Umbilical cord (tissue), 2 donors: ENCODE results near the gene CBFA2T2. TPM values are rescaled to one million over a fixed set of nuclear protein-coding genes. Genes with fewer than 3 reads are reported as not detected.
A peak's percentile ranks its signal among the peaks of the same experiment; 100 is the strongest.
"Not testable (repeated sequence)": the region's sequence is repeated elsewhere in the genome, so short reads cannot be mapped to it uniquely, and the experiment has no call there.

Source experiments
- DNase-seq: peaks from one replicate; pipeline ENCODE4 v3.0.0-alpha.2; 2015; ENCODE audit warnings: low spot score
- total RNA-seq: library from RNA; depleted of rRNA; stranded (reverse); fragments of >200 nt; gene quantifications from one replicate; pipeline ENCODE4 v1.2.3, GENCODE V29; 2014; ENCODE audit warnings: low replicate concordance; ENCODE audit not compliant: insufficient read depth

Gene CBFA2T2
- 8.2 TPM for total RNA-seq

DNA sequence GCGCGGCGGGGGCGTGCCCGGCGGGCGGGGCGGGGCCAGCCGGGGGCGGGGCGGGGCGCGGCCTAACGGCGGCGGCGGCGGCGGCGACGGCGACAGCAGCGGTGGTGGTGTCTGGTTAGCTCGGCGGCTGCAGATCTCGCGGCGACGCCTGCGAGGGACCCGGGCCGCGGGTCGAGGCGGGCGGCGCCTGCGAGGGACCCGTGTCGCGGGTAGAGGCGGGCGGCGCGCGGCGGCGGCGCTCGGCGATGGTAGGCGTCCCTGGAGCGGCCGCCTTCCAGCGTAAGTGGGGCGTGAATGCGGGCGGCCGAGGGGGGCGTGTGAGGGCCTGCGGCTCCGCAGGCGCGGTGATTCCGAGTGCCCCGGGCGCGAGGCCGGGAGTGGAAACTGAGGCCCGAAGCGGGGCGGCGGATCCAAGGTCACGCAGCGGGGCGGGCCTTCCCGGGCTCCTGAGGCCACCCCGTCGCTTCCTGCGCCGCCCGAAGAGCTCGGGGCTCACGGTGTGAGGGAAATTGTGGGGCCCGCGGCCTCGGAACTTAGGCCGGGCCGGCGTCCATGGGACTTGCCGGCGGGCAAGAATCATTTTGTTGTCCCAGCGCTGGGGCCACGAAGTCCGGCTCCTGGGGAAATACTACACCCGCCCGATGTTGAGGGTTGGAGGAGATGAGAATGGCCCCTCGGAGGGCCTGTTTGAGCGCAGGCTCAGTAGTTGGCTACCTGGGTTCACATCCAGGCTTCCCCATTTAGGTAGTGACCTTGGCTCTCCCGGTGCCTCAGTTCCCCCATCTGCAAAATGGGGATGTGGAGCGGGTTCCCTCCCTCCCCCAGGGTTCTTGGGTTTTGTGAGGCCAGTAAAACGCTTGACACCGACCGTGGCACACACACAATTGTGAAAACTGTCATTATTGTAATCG lies at the start of gene CBFA2T2:
Gene CBFA2T2, plus strand, starts transcription at position 74 of the 911 bp plus-strand sequence. Its CDS starts 172 bp downstream, at position 246.
- peak; percentile 81 for DNase-seq

DNA sequence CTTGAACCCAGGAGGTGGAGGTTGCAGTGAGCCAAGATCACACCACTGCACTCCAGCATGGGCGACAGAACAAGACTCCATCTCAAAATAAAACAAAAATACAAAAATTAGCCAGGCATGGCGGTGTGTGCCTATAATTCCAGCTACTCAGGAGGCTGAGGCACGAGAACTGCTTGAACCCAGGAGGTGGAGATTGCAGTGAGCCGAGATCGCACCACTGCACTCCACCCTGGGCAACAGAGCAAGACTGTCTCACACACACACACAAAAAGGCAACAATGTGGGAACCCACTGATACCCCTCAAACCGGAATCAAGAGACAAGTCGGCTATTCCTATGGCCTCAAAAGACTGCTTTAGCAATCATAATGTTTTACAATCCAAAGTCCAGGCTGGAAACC lies 49.3 kb upstream of the CBFA2T2 start:
- not testable (repeated sequence) for DNase-seq

DNA sequence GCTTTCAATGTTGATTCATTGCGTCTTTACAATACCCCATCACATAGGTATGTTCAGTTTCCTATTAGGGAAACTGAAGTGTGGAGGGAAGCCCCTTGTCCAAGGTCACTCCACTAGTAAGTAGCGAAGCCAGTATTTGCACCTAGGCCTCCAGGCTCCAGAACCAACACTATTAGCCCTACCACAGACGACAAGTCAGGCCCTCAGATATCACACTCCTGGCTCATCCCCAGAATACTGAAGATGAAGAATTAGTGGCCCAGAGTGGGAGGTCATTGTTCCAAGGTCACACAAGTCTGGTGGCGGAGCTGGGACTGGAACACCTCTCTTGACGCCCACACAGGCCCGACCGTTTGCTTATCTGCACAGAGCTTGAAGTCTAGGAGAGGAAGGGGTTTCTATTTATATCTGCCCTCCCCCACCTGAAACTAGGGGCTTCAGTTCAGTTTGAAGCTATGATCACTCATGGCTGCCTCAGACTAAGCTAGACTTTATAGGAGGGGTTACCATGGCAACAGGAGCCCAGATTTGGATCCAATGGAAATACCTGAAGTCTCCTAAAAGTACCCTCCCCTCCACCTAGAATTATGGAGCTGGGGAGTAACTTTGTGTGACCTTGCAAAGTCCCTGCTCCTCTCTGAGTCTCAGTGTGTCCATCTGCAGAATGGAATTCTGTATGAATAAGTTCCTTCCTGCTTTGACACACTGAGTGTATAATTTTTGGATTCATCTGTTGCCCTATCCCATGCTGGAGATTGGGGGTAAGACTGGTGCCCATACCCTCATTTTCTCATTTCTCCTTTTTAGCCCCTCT lies 48.5 kb upstream of the CBFA2T2 start:
- DNase-seq, result no peak

DNA sequence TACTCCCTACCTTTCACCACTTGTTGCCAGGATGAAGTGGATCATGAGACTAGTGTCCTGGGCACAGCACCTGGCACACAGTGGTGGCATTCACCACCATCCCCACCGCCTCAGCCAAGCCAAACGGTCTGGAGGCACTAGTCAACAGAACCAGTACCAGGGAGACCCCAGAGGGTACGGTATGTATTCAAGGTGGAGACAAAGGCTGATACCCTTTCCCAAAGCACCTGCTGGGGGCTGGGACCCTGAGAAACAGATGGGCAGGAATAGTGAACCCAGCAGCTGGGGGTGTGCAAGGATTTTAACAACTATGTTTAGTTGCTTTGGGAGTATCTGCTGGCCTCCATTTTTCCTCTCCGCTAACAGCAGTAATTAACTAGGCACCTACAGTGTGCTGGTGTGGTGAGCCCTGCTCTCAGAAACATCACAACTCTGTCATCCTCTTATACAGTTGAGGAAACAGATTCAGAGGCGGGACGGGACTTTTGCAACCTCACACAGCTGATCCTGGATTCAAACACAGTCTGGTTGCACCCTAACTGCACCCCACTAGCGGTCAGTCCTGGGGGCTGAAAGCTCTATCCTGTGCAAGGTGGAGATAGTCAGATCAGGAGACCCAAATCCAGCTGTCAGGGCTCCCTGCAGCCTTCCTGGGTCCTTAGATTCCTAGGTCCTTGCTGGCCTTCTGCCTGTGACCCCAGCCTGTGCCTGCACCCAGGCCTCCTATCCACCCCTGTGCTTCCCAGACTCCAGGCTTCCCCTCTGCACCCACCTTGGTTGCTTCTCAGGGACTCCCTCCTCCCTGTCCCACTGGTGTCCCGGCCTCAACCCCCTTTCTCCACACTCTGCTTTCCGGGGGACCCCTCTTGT lies 47.5 kb upstream of the CBFA2T2 start:
- DNase-seq, result no peak

DNA sequence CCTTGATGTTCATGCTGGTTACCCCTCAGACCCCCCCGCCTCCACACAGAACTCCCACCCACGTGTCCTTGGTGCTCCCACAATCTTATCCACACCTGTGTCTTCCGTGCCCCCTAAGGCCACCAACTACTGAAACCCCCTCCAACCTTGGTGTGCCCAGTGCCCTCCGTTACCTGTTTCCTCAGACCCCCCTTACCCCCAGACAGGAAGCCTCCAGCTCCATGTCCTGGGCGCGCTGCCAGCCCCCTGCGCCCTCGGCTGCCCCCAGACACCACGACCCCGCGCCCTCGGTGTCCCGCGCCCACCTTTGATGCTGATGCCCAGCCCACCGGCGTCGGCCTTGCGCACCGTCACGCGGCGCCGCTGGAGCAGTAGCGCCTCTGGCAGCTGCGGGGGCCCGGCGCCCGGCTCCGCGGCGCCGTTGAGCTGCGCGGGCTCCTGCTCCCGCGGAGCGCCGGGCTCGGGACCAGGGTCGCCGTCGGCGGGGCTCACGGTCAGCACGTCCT lies 46.8 kb upstream of the CBFA2T2 start:
- no peak for DNase-seq

DNA sequence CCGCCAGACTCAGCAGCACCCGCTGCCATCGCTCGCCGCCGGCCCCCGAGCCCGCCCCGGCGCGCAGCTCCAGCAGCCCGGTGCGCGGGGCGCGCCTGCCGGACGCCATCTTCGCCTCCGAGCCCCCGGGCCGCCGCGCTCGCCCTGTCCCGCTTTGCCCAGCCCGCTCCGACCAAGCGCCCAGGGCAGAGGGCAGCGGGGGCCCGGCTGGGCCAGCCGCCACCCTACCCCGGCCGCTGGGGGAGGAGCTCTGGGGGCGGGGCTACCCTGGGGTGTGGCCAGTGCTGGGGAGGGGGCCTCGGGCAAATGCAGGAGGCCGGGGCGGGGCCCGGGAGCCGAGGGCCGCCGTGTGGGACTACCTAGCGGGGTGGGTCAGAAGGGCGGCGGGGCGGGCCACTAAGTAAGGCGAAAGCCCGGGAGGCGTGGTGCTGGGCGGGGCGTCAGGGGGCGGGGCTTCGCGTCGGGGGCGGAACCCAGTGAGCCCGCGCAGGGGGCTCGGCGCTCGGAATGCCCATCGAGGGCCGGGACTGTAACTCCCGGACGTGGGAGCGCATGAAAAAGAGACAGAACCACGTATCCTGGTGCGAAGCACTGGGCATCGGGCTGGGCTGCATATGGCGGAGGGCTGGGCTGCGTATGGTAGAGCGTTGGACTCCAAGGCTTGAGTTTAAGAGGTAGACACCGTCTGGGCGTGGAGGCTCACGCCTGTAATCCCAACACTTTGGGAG lies 46.2 kb upstream of the CBFA2T2 start, which contains the start of gene SNTA1:
Gene SNTA1, minus strand, starts transcription at position 252 of the 728 bp plus-strand sequence. Its CDS starts 143 bp downstream, at position 109.
- DNase-seq, result peak; percentile 76

DNA sequence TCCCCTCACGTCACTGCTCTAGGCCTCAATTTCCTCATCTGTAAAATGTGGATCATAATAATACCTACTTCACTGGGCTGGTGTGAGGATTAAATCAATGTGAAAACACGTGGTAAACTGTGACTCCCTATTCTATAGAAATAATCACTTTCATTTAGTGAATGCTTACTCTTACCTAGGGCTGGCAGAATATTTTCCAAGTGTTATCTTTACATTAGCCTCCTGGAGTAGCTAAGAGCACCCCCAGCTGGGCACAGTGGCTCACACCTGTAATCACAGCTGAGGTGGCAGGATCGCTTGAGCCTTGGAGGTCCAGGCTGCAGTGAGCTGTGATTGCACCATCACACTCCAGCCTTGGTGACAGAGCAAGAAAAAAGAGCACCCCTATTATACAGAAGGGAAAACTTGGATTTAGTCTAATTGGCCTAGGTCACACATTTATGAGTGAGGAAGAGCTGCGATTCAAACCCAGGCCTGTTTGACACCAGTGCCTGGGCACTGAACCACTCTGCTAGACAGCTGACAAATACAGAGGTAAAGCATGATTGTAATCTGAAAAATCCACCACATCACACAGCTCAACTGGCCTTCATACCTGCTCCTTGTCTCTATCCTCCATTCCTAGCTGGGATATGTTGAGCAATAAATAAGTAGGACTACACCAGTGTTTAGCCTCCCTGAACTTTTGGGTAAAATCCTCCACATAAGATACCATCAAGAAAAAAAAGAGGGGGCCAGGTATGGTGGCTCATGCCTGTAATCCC lies 44.9 kb upstream of the CBFA2T2 start:
- DNase-seq, result no peak

DNA sequence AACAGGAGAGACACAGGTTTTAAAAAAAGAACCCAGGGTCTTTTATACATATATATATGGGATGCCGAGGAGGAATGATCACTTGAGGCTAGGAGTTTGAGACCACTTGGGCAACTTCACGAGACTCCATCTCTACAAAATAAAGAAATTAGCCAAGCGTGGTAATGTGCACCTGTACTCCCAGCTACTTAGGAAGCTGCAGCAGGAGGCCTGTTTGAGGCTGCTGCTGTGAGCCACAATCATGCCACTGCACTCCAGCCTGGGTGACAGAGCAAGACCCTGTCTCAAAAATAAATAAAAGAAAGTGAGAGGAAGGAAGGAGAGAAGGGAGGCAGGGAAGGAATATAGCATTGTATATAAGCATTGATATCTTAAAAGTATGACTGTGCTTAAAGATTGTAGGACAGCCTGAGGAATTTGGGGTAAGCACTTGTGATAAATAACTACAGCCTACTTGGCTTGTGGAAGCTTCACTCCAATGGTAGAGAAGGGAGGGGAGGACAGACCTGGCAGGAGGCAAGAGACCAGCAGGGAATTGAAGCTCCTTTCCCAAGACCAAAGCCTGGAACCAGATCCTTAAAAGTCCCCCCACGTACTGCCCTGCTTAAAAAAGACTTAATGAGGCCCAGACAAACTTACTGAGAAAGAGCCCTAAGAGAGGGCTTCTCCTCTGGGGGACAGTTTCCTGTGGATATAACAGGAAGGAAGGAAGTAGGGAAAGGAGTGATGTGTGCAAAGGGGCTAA lies 43.8 kb upstream of the CBFA2T2 start:
- DNase-seq, result no peak

DNA sequence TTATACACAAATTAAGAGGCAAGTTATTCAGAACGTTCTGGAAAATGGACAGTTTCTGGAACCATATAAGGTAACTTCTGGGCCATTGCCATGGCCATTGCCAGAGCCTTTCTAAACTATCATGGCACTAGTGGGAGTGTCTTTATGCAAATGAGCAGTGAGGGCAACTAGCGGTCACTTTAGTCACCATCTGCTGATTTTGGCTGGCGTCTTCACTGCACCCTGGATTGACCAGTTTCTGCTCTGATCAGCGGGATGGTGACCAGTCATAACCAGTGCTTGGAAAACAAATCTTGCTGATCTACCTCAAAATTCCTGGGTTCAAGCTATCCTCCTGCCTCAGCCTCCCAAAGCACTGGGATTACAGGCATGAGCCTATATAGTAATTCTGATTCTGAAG lies 39.0 kb upstream of the CBFA2T2 start:
- no peak for DNase-seq

DNA sequence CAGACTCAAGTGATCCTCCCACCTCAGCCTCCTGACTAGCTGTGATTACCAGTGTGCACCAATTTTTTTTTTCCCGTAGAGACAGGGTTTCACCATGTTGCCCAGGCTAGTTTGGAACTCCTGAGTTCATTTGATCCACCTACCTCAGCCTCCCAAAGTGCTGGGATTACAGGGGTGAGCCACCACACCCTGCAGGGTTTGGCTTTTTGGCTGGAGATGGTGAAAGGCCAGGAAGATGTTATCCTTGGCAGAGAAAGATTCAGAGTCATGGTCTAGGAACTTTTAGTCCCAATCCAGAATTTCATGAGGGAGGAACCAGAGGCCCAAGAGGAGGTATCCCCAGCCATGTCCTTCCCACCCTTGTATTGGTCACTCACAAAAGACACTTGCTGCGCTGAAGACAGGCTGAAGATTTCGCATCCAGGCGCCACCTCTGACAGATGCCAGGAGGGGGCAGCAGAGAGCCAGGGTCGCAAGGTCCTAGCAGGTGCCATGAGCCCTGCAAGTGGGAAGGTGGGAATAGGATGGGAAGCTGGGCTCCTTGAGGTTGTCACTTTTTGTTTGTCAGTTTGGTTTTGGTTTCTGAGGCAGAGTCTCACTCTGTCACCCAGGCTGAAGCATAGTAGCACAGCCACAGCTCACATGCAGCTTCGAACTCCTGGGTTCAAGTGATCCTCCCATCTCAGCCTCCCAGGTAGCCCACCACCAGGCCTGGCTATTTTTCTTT lies 32.8 kb upstream of the CBFA2T2 start:
- DNase-seq, result peak; percentile 76

DNA sequence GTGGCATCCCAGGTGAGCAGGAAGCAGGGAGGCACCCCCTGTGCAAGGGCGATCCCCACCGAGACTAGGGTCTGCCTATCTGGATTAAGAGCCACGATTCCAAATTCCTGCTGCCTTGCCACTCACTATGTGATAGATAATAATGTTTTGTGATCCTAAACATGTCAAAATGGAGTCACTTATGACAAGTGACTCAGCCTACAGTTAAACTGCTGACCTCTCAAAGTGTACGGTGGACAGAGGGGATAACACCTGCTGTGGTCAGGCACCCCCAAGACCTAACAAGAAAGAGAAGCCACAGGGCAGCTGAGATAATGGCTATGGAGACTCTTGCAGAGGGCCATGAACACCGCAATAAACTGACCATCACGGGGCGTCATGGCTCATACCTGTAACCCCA lies 30.3 kb upstream of the CBFA2T2 start:
- no peak for DNase-seq

DNA sequence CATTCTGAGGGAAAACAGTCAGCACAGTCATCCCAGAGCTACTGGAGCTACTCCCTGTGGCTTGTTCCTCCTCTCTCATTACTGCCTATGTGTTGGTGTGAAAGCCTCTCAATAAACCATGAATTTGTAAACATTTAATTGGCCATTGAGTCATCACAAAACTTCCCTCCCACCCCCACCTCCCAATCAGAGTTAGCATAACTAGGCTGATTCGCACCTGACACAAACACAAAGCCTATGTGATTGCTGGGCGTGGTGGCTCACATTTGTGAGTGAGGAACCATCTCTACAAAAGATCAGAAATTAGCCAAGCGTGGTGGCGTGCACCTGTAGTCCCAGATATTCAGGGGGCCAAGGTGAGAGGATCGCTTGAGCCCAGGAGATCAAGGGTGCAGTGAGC lies 29.2 kb upstream of the CBFA2T2 start:
- no peak for DNase-seq

DNA sequence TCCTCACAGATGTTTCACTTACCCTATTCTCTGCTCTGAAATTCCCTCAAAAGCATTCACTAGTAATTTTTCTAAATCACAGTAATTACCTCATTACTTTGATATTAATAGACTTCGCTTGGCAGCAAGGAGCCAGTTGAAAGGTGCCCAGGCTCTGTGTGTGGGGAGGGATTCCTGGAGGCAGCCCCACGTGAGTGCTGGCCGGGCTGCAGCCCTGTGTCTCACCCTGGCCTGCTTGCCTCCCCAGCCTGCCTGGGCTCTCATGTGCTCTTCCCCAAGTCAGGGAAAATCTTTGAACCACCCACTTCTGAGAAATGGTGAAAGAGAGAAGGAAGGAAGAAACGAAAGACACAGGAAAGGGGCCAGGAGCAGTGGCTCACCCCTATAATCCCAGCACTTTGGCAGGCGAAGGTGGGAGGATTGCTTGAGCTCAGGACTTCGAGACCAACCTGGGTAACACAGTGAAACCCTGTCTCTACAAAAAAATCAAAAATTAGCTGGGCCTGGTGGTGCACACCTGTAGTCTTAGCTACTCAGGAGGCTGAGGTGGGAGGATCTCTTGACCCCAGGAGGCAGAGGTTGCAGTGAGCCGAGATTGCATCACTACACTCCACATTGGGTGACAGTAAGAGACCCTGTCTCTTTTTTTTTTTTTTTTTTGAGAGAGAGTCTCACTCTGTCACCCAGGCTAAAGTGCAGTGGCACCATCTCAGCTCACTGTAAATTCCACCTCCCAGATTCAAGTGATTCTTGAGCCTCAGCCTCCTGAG lies 26.4 kb upstream of the CBFA2T2 start:
- no peak for DNase-seq

DNA sequence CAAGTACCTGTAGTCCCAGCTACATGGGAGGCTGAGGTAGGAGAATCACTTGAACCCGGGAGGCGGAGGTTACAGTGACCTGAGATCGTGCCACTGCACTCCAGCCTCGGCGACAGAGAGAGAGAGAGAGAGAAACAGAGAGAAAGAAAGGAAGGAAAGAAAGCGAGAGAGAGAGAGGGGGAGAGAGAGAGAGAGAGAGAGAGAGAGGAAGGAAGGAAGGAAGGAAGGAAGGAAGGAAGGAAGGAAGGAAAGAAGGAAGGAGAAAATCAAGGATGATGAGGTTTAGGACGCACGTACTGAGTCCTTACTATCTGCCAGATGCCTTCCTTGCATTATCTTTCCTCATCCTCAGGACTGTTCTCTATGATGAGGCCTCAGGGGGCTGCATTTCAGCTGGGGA lies 25.1 kb upstream of the CBFA2T2 start:
- not testable (repeated sequence) for DNase-seq

DNA sequence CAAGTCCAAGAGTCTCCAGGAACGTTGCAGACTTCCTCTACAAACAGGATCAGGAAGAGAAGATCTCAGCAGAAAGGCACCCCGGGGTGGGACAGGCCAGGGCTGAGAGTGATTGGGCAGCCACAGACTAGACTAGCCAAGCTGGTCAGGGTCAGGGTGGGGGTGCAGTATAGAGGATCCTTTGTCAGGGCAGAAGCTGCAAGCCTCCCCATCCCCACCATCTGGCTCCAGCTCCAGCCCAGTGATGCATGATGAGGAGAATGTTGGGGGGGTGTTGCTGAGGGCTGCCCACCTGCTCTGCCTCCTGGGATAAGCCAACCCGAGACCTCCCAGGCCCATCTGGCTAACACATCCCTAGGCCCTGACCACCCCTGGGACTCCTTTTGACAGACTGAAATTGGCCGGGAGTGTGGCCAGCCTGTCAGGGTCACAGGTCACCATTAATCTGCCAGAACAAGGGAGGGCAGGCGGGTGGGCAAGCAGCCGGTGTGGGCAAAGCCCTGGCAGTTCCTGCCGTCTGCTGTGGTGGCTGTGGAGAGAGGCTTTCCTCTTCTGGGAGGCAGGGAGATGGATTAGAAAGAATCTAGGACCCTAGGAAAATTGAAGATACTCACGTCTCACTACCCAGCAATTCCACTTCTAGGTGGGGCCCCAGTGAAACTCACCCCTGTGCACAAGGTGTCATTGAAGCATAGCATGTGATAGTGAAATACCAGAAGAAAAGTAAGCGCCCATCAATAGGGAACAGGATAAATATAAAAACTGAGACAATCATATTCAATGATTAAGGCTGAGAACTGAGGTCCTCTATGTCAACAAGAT lies 24.2 kb upstream of the CBFA2T2 start:
- DNase-seq, result no peak

DNA sequence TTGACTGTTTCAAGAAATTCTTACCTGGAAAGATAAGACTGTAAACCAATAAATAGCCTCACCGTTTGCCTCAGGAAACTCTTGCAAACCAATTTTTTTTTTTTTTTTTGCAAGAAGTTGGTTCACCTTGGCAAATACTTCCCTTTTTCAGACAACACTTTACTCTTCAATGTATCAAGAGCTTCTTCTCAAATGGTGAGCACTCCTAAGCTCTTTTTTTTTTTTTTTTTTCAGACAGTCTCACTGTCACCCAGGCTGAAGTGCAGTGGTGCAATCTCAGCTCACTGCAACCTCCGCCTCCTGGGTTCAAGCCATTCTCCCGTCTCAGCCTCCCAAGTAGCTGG lies 23.6 kb upstream of the CBFA2T2 start:
- DNase-seq, result no peak

DNA sequence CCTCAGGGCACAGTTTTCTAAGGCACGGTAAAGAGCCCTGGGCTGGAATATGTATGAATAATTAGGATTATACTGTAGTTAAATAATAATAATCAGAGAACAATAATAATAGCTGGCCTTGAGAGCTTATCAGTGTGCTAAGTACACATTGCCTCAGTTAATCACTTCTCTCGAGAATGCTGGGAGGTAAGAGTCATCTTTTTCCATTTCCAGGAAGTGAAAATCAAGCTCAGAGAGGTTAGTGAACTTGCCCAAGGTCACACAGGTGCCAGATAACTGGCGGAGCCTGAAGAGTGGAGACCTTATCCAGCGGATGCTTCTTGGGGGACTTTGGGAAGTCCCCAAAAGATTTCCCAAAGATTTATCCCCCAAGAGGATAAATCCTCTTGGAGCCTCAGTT lies 19.4 kb upstream of the CBFA2T2 start:
- no peak for DNase-seq
